Stimulated activated CD8-positive, alpha-beta memory T cell treated with anti-CD3 and anti-CD28 coated beads, Interleukin-4, amount 100 ng/mL, for 1 hour (primary cell): ENCODE results near the gene WWP2.
"Not testable (repeated sequence)": the region's sequence is repeated elsewhere in the genome, so short reads cannot be mapped to it uniquely, and the experiment has no call there.

Source experiments
- DNase-seq, 2 donors: peaks; one replicate each; pipeline ENCODE4 v3.0.0-alpha.2; 2020; ENCODE audit warnings: low read depth in 2 of 2, low spot score in 1 of 2

WWP2 gene

GRCh38 chr16:69830146-69830533 is 68.0 kb downstream of the WWP2 start:
- DNase-seq: no peak

- DNase-seq: no peak
These were observed 68.5 kb downstream of the WWP2 start for GRCh38 chr16:69830534-69831211.

GRCh38 chr16:69831212-69832123 is 69.3 kb downstream of the WWP2 start:
- no peak for DNase-seq

DNA sequence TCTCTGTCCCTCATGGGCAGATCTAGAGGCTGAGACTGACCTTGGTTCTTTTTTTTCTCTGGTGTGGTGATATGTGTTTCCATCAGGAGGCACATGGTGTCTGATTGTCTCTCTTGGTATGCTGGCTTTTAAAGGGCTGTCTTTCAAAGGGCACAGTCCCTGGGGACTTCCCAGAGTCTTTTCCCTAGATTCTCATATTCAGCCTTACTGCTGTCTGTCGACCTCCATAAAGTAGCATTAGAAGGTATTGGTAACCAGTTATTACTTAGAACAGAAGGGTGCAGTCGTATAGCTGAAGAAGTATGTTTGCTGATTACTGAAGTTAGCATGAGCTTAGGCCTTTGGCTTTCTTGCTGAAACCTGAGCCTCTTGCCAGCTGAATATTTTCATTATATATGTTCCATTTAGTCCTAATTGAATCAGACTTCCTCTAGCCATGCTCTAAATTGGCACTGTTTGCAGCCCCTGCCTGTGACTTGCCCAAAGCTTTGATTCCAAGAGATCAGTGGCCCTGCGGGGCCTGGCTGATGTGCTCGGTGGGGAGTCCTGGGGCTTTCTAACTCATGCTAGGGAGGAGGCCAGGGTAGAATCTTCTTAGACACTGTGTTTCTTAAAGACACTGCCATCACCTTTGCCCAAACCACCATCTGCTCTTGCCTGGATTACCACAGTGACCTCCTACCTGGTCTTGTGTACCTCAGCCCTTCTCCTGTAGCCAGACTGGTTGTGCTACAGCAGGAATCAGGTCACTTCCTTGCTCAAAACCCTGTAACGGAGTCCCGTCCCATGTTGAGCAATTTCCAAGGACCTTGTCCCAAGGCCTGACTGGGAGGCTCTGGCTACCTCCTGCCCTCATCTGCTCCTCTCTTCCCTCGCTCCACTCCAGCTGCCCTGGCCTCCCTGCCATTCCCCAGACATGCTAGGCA is 71.5 kb downstream of the WWP2 start:
- DNase-seq: no peak

DNA sequence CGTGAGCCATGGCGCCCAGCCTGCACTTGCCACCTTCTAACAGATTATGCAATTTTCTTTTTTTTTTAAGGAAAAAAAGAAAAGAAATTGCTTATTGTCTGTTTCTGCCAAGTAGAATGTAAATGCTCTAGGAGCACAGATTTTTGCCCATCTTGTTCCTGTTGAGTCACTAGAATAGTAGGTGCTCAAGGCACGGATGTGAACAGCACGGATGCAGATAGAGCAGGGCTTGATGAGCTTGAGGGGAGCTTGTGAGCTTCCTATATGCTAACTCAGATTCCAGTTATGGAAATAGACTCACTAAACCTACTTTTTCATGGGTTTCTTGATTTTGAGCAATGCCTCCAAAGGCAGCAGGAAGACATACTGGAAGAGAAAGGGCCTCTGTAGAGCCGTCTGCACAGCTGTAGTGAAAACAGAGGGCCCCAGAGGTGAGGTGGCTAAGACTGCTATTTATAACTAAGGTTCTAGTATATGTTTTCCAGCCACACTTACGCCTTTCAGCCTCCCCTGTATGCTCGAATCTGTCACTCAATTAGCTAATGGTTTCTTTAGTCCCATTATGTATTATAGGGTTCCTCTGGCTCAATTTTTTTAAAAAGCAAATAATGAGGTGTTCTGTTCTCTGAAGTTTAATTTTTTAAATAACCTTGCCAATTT is 72.8 kb downstream of the WWP2 start:
- no peak for DNase-seq

GRCh38 chr16:69836257-69836656 is 74.1 kb downstream of the WWP2 start:
- DNase-seq: no peak

DNA sequence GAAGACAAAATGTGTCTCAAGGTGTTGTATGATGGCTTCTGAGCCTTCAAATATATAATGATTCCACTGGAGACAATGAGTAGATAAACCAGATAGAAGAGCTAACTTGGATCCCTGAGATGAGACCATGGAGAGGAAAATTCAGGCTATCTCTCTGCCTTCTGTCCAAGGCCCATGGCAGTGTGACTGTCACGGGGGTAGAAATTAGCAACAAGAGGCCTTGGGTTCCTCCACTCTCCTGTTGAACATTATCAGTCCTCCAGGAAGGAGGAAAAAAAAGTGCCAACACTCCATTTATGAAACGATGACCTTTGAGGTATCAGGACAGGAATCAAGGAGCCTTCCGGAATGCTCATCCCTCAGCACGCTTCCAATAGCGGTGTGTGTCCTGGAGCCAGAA is 75.2 kb downstream of the WWP2 start:
- DNase-seq: no peak

- DNase-seq: no peak
These were observed 76.4 kb downstream of the WWP2 start for GRCh38 chr16:69838489-69838888.

DNA sequence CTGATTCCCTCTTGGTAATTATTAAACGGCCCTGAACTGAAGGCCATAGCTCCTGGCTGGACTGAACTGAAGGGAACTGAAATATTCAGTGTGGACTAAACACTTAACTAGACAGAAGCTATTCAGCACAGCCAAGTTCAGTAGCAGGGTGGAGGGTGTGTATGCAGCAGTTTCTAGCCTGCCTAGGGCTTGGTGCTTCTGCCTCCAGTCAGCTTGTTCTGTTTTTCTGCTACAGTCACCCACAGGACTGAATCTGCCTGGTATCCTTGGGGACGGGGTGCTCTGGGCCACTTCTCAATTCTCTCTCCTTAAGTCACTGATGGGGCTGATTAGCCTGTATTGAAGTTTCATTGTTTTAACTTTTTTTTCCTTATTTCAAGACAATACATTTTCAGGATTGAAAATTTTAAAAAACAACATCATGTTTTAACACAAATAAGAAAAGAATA is 77.1 kb downstream of the WWP2 start:
- no peak for DNase-seq

- DNase-seq: no peak
These were observed 77.8 kb downstream of the WWP2 start for GRCh38 chr16:69839798-69840409.

DNA sequence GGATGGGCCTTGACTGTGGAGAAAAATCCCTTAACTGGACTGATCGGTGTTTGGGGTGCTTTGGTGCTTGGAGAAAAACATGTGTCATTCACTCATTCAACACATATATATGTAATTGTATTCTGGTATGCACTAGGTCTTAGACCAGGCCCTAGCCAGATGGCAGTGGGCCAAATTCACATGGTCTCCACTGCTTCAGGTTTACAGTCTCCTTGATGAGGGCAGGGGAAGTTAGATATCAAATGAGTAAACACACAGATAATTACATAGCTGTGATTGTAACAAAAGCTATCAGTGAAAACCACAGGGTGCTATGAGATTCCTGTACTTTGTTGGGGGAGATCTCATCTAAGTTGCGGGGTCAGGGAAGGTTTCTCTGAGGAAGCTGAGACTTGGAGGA is 78.8 kb downstream of the WWP2 start:
- no peak for DNase-seq

DNA sequence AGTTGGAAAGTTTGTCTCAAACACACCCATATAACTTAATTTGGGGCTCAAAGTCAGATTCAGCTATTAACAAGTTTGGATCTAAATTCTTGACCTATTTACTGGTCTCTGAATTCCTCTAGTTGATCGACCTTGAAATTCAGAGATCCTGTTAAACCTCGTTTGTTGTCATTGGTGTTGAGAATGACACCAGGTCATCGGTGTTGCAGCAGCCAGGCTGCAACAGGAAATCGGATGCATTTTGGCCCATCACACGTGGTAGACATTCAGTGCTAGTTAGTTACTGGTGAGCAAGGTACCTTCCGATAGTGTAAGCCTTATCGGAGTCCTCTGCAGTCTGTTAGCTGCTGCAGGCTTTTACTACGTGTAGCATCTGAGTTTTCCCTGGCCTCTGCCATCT is 82.3 kb downstream of the WWP2 start:
- DNase-seq: no peak

GRCh38 chr16:69845181-69845580 is 83.0 kb downstream of the WWP2 start:
- no peak for DNase-seq

GRCh38 chr16:69847643-69848042 is 85.5 kb downstream of the WWP2 start:
- DNase-seq: no peak

GRCh38 chr16:69848637-69849545 is 86.8 kb downstream of the WWP2 start:
- DNase-seq: no peak

GRCh38 chr16:69851491-69852240 is 89.5 kb downstream of the WWP2 start:
- DNase-seq: no peak

GRCh38 chr16:69852815-69853214 is 90.7 kb downstream of the WWP2 start:
- no peak for DNase-seq

DNA sequence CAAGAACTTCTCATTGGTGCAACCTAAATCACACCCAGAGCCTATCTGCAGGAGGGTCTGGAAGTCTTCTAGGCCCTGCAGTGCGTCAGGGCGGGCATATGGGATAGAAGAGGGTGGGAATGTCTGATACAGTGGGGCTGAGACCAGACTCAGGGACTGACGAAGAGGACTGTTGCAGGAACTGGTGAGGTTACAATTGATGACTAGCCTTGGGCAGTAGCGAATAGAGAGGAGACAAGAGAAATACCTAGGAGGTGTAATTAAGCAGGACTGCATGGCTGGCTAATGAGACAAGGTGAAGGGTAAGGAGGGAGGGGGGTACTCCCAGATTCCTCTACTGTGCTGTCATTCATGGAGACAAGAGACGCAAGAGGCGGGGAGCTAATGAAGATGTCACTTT is 91.3 kb downstream of the WWP2 start:
- no peak for DNase-seq

GRCh38 chr16:69854776-69855175 is 92.6 kb downstream of the WWP2 start:
- not testable (repeated sequence) for DNase-seq
